PC-9 (cell line): ENCODE data around the gene L3MBTL3. TPM values are rescaled to one million over a fixed set of nuclear protein-coding genes. Genes with fewer than 3 reads are reported as not detected.

Source experiments
- BruUV-seq: library from RNA; stranded (reverse); fragments of 400-500 nt; replicated peaks from 2 replicates; lab custom pipeline; 2021; lab: Mats Ljungman, UMichigan
- CTCF ChIA-PET: fragments of 300-600 bp; sonication (Branson Sonifier 250); formaldehyde crosslinking; loops from one replicate; lab custom pipeline; 2022; ENCODE audit warnings: antibody characterized with exemption; lab: Charles Lee
- POLR2A ChIA-PET: fragments of 300-600 bp; sonication (Branson Sonifier 250); formaldehyde crosslinking; loops from one replicate; lab custom pipeline; 2022; ENCODE audit warnings: antibody characterized with exemption; ENCODE audit not compliant: unreplicated experiment; lab: Charles Lee
- DNase-seq, 2 experiments: peaks; one replicate each; pipeline versions ENCODE4 v3.0.0 to v3.0.0-alpha.2; 2015 to 2022; ENCODE audit warnings: mixed read lengths in 1 of 2
- H2AFZ ChIP-seq: fragments of 200-600 bp; sonication (generic); 2 replicates; pipeline ENCODE4 v1.8.1; 2017; ENCODE audit warnings: antibody characterized with exemption
- H3F3A ChIP-seq: fragments of 200-600 bp; sonication (generic); 2 replicates; pipeline ENCODE4 v1.8.1; 2017; ENCODE audit warnings: antibody characterized with exemption, mild to moderate bottlenecking, low read depth; ENCODE audit not compliant: insufficient read depth
- H3K27ac ChIP-seq: fragments of 200-600 bp; sonication (generic); 2 replicates; pipeline ENCODE4 v1.6.1; 2016; ENCODE audit warnings: mixed run types
- H3K27me3 ChIP-seq: fragments of 200-600 bp; sonication (generic); 2 replicates; pipeline ENCODE4 v1.6.1; 2016; ENCODE audit warnings: low read depth, mixed run types; ENCODE audit not compliant: insufficient read depth
- H3K36me3 ChIP-seq: fragments of 200-600 bp; sonication (generic); 2 replicates; pipeline ENCODE4 v1.6.1; 2016; ENCODE audit warnings: low read depth, mixed run types
- H3K4me1 ChIP-seq: fragments of 200-600 bp; sonication (generic); replicated peaks from 2 replicates; pipeline ENCODE4 v1.6.1; 2016; ENCODE audit warnings: mixed run types; ENCODE audit not compliant: insufficient read depth
- H3K4me2 ChIP-seq: fragments of 200-600 bp; sonication (generic); 2 replicates; pipeline ENCODE4 v1.6.1; 2017; ENCODE audit warnings: mixed run types
- H3K4me3 ChIP-seq: fragments of 200-600 bp; sonication (generic); 2 replicates; pipeline ENCODE4 v1.6.1; 2016; ENCODE audit warnings: mixed run types
- H3K79me2 ChIP-seq: fragments of 200-600 bp; sonication (generic); 2 replicates; pipeline ENCODE4 v1.6.1; 2017; ENCODE audit warnings: low read depth, mixed run types
- H3K9me2 ChIP-seq: fragments of 200-600 bp; sonication (generic); 2 replicates; pipeline ENCODE4 v1.8.1; 2017; ENCODE audit warnings: mild to moderate bottlenecking; ENCODE audit not compliant: insufficient read depth
- H3K9me3 ChIP-seq: fragments of 200-600 bp; sonication (generic); 2 replicates; pipeline ENCODE4 v1.8.1; 2016; ENCODE audit warnings: low read depth; ENCODE audit not compliant: insufficient read depth
- H4K20me1 ChIP-seq: fragments of 200-600 bp; sonication (generic); 2 replicates; pipeline ENCODE4 v1.8.1; 2017; ENCODE audit not compliant: insufficient read depth
- CTCF ChIP-seq: fragments of 200-600 bp; sonication (generic); conservative IDR thresholded peaks from 2 replicates; pipeline ENCODE4 v1.6.1; 2017; ENCODE audit warnings: mixed run types, antibody characterized with exemption, mild to moderate bottlenecking, moderate library complexity
- EZH2 ChIP-seq: fragments of 200-600 bp; sonication (generic); IDR thresholded peaks from 2 replicates; pipeline ENCODE4 v1.8.0; 2017; ENCODE audit warnings: antibody characterized with exemption, low read depth
- intact Hi-C: fragments of 100-400 bp; cut with micrococcal nuclease; formaldehyde crosslinking; loops from one replicate; pipeline ENCODE4 v1.10.0; 2022; ENCODE audit not compliant: unreplicated experiment
- total RNA-seq: library from RNA; stranded (reverse); gene quantifications from 2 replicates; pipeline ENCODE4 v1.2.3, GENCODE V29; 2021

Gene L3MBTL3
- total RNA-seq, 1 experiment from 2014 or later: 6.1 TPM

GRCh38 chr6:129989396-129989795 lies 29.0 kb upstream of the L3MBTL3 start:
- BruUV-seq: no TSS peak
- H4K20me1 ChIP-seq: no peaks in the 10 kb centered on the region
- ChIA-PET POLR2A (no interaction called here), CTCF (no interaction called here)
- H3K9me2 ChIP-seq: no peaks in the 10 kb centered on the region
- no peak overlapping the region for H3K4me3 ChIP-seq
- no peaks in the 10 kb centered on the region for H3F3A ChIP-seq
- no peaks in the 10 kb centered on the region for H3K9me3 ChIP-seq
- H3K27me3 ChIP-seq: no peaks in the 10 kb centered on the region
- TF ChIP-seq EZH2: no peak
- H3K4me1 ChIP-seq: no peaks in the 10 kb centered on the region
- H2AFZ ChIP-seq: no peak overlapping the region
- no peak for DNase-seq
- H3K36me3 ChIP-seq: no peaks in the 10 kb centered on the region
- H3K27ac ChIP-seq: no peak overlapping the region
- H3K4me2 ChIP-seq: no peak overlapping the region
- no peaks in the 10 kb centered on the region for H3K79me2 ChIP-seq
- intact Hi-C loops: no loop called here

GRCh38 chr6:129992881-129993280 lies 25.5 kb upstream of the L3MBTL3 start:
- Histone ChIP-seq H3F3A (no peaks in the 10 kb centered on the region), H3K4me2 (no peak overlapping the region), H3K9me3 (no peaks in the 10 kb centered on the region), H3K79me2 (no peaks in the 10 kb centered on the region), H3K36me3 (no peaks in the 10 kb centered on the region), H4K20me1 (no peaks in the 10 kb centered on the region), H3K27me3 (no peaks in the 10 kb centered on the region), H3K9me2 (no peaks in the 10 kb centered on the region), H3K27ac (no peak overlapping the region), H3K4me3 (no peak overlapping the region), H3K4me1 (no peaks in the 10 kb centered on the region), H2AFZ (no peak overlapping the region)
- BruUV-seq: no TSS peak
- no peak for DNase-seq
- POLR2A ChIA-PET: no interaction called here
- intact Hi-C loops: no loop called here
- CTCF ChIA-PET: no interaction called here
- TF ChIP-seq EZH2: no peak
- TF ChIP-seq CTCF: no peak

DNA sequence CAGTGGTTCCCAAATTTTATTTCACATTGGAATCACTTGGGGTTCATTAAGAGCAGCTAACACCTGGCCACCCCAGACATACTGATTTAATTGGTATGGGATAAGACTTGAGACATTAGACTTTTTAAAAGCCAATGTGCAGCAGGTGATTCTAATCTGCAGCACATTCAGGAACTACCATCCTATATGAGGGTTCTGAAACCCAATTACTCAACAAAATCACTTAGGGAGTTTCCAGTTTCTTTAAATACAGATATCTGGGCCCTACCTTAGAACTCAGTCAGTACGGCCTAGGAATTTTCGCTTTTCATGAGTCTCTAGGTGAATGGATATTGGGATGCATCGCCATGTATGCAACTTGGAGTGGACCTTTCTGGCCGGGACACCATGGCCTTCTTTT lies 24.0 kb upstream of the L3MBTL3 start:
- POLR2A ChIA-PET: no interaction called here
- Histone ChIP-seq H3K4me1 (no peaks in the 10 kb centered on the region), H3K4me3 (no peak overlapping the region), H3K36me3 (no peaks in the 10 kb centered on the region), H4K20me1 (no peaks in the 10 kb centered on the region), H3K79me2 (no peaks in the 10 kb centered on the region), H3K27me3 (no peaks in the 10 kb centered on the region), H3K9me2 (no peaks in the 10 kb centered on the region), H3F3A (no peaks in the 10 kb centered on the region), H2AFZ (no peak overlapping the region), H3K9me3 (no peaks in the 10 kb centered on the region), H3K4me2 (no peak overlapping the region), H3K27ac (no peak overlapping the region)
- intact Hi-C loops: no loop called here
- CTCF ChIA-PET: no interaction called here
- no TSS peak for BruUV-seq
- TF ChIP-seq CTCF: no peak
- TF ChIP-seq EZH2: no peak
- DNase-seq: no peak

DNA sequence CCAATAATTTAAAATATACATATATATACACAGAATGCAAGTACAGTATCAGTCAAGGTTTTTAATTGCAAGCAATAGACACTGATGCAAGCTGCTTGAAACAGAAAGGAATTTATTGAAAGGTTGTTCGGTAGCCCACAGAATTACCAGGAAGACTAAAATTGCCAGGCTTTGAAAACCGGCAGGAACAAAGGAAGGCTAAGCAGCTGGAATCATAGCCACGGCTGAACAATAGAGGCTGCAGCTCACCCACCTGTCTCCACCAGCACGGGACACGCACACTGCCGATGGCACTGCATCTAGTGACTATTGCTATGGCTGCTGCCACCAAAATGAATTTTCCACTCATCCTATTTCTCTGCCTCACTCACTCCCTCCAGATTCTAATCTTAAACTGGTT lies 22.0 kb upstream of the L3MBTL3 start:
- no peaks in the 10 kb centered on the region for H3K9me3 ChIP-seq

More for the DNA sequence above, 22.0 kb upstream of the L3MBTL3 start:
- Histone ChIP-seq H3K4me3 (no peak overlapping the region), H3K27ac (no peak overlapping the region), H3K4me1 (peaks cover 6% of the 10 kb centered on the region; the same call in 1 of the 2 replicates), H3K27me3 (no peaks in the 10 kb centered on the region), H3K36me3 (no peaks in the 10 kb centered on the region), H3K79me2 (no peaks in the 10 kb centered on the region), H2AFZ (no peak overlapping the region), H4K20me1 (no peaks in the 10 kb centered on the region), H3K4me2 (no peak overlapping the region), H3K9me2 (no peaks in the 10 kb centered on the region), H3F3A (no peaks in the 10 kb centered on the region)
- BruUV-seq: no TSS peak
- intact Hi-C loops: no loop called here
- ChIA-PET CTCF (interaction anchor here (0.7 kb wide), 1 partner anchor 361 kb away, joined by 3 read pairs; no protein-coding TSS in a partner anchor), POLR2A (no interaction called here)
- no peak for TF ChIP-seq CTCF
- no peak for TF ChIP-seq EZH2
- DNase-seq: no peak
